Muscle of leg (tissue), 11 donors: Measurements from ENCODE around the gene HACD3. TPM values are rescaled to one million over a fixed set of nuclear protein-coding genes. Genes with fewer than 3 reads are reported as not detected.
"Not testable (repeated sequence)": the region's sequence is repeated elsewhere in the genome, so short reads cannot be mapped to it uniquely, and the experiment has no call there.

Source experiments
- DNase-seq: peaks from one replicate; pipeline ENCODE4 v3.0.0; 2013
- H3K27ac ChIP-seq: one replicate; pipeline ENCODE4 v1.5.1; 2013; ENCODE audit warnings: mild to moderate bottlenecking, low read length, control low read depth
- H3K27me3 ChIP-seq: one replicate; pipeline ENCODE4 v1.6.1; 2013; ENCODE audit warnings: low read length; ENCODE audit not compliant: control insufficient read depth, insufficient read depth
- H3K36me3 ChIP-seq: one replicate; pipeline ENCODE4 v1.6.1; 2013; ENCODE audit warnings: low read length; ENCODE audit not compliant: control insufficient read depth, insufficient read depth
- H3K4me1 ChIP-seq: one replicate; pipeline ENCODE4 v1.6.1; 2013; ENCODE audit warnings: low read length; ENCODE audit not compliant: control insufficient read depth, insufficient read depth
- H3K4me3 ChIP-seq: one replicate; pipeline ENCODE4 v1.5.1; 2013; ENCODE audit warnings: low read length, control low read depth
- H3K9me3 ChIP-seq: replicated peaks from 2 replicates; pipeline ENCODE4 v1.6.1; 2013; ENCODE audit warnings: low read depth, low read length; ENCODE audit not compliant: control insufficient read depth
- WGBS: methylation state at CpG from one replicate; pipeline ENCODE4 v1.1.5; 2013; ENCODE audit warnings: missing lambda C conversion rate; ENCODE audit not compliant: insufficient coverage; 5-methylcytosine and 5-hydroxymethylcytosine counted together
- polyA plus RNA-seq, 8 donors: library from polyadenylated mRNA; unstranded; fragments of 120-200 nt; gene quantifications; one replicate each; pipeline versions ENCODE4 v1.2.1 to v1.2.3, GENCODE V29; 2013; ENCODE audit warnings: inconsistent platforms in 1 of 8, low replicate concordance in 1 of 8; ENCODE audit not compliant: insufficient read length in 8 of 8, insufficient read depth in 1 of 8
- total RNA-seq: library from RNA; stranded (reverse); fragments of 120-200 nt; gene quantifications from one replicate; pipeline ENCODE4 v1.2.4, GENCODE V29; 2013

Gene HACD3
- total and polyA plus RNA-seq, 9 donors: 40.0 to 58.2 (median 45.3) TPM

- DNase-seq: no peak
- 88% methylated on average over 3 of the region's 3 CpGs for WGBS
- Histone ChIP-seq H3K4me1 (no peaks in the 10 kb centered on the region), H3K27ac (no peak overlapping the region), H3K36me3 (peaks cover 4% of the 10 kb centered on the region), H3K4me3 (no peak overlapping the region), H3K27me3 (no peaks in the 10 kb centered on the region), H3K9me3 (no peaks in the 10 kb centered on the region)
Measured at GRCh38 chr15:65541231-65541820, 11.1 kb downstream of the HACD3 start.

GRCh38 chr15:65547841-65548240 lies 17.6 kb downstream of the HACD3 start:
- no peaks in the 10 kb centered on the region for H3K9me3 ChIP-seq
- peaks cover 5% of the 10 kb centered on the region for H3K4me1 ChIP-seq
- no peaks in the 10 kb centered on the region for H3K27me3 ChIP-seq
- peak; percentile 17 for DNase-seq
- no peak overlapping the region for H3K4me3 ChIP-seq
- H3K36me3 ChIP-seq: no peaks in the 10 kb centered on the region
- H3K27ac ChIP-seq: no peak overlapping the region

GRCh38 chr15:65549288-65549687 lies 19.0 kb downstream of the HACD3 start:
- not testable (repeated sequence) for H3K27me3 ChIP-seq, H3K4me3 ChIP-seq, H3K4me1 ChIP-seq, H3K36me3 ChIP-seq, H3K9me3 ChIP-seq, DNase-seq, H3K27ac ChIP-seq
- whole genome bisulfite sequencing: 95% methylated on average over 3 of the region's 9 CpGs

GRCh38 chr15:65550681-65551098 lies 20.4 kb downstream of the HACD3 start:
- Histone ChIP-seq H3K9me3 (no peaks in the 10 kb centered on the region), H3K27me3 (no peaks in the 10 kb centered on the region), H3K36me3 (peaks cover 7% of the 10 kb centered on the region), H3K4me3 (no peak overlapping the region), H3K4me1 (peaks cover 5% of the 10 kb centered on the region), H3K27ac (no peak overlapping the region)
- DNase-seq: no peak
- 100% methylated on average over 1 of the region's 3 CpGs for WGBS

- no peaks in the 10 kb centered on the region for H3K9me3 ChIP-seq
- WGBS: 67% methylated on average over 1 of the region's 2 CpGs
- no peaks in the 10 kb centered on the region for H3K27me3 ChIP-seq
Measured at GRCh38 chr15:65551183-65551582, 20.9 kb downstream of the HACD3 start.

GRCh38 chr15:65552851-65553250 lies 22.6 kb downstream of the HACD3 start:
- not testable (repeated sequence) for DNase-seq, H3K4me3 ChIP-seq, H3K27me3 ChIP-seq, H3K27ac ChIP-seq, H3K4me1 ChIP-seq, H3K9me3 ChIP-seq
- WGBS: no CpG with 5 or more reads among the region's 6 CpGs
- H3K36me3 ChIP-seq: peaks cover 19% of the 10 kb centered on the region

More at GRCh38 chr15:65551183-65551582, 20.9 kb downstream of the HACD3 start:
- DNase-seq: no peak
- Histone ChIP-seq H3K4me1 (peaks cover 5% of the 10 kb centered on the region), H3K36me3 (peaks cover 11% of the 10 kb centered on the region), H3K4me3 (no peak overlapping the region), H3K27ac (no peak overlapping the region)

GRCh38 chr15:65553691-65554090 lies 23.4 kb downstream of the HACD3 start:
- H3K27ac ChIP-seq: no peak overlapping the region
- no CpG with 5 or more reads among the region's 3 CpGs for WGBS
- no peak overlapping the region for H3K4me3 ChIP-seq
- H3K4me1 ChIP-seq: peaks cover 5% of the 10 kb centered on the region
- H3K36me3 ChIP-seq: peaks cover 26% of the 10 kb centered on the region
- peak; percentile 15 for DNase-seq
- no peaks in the 10 kb centered on the region for H3K27me3 ChIP-seq
- no peaks in the 10 kb centered on the region for H3K9me3 ChIP-seq

- DNase-seq: no peak
- 100% methylated on average over 3 of the region's 7 CpGs for WGBS
- no peak overlapping the region for H3K27ac ChIP-seq
- no peaks in the 10 kb centered on the region for H3K9me3 ChIP-seq
- H3K4me1 ChIP-seq: no peaks in the 10 kb centered on the region
- peaks cover 41% of the 10 kb centered on the region for H3K36me3 ChIP-seq
- no peaks in the 10 kb centered on the region for H3K27me3 ChIP-seq
- H3K4me3 ChIP-seq: no peak overlapping the region
Measured at GRCh38 chr15:65556622-65557021, 26.4 kb downstream of the HACD3 start.

- H3K36me3 ChIP-seq: peaks cover 55% of the 10 kb centered on the region
- peak; percentile 5 for DNase-seq
- H3K27ac ChIP-seq: no peak overlapping the region
- no peak overlapping the region for H3K4me3 ChIP-seq
- no peaks in the 10 kb centered on the region for H3K4me1 ChIP-seq
- H3K27me3 ChIP-seq: no peaks in the 10 kb centered on the region
- WGBS: 93% methylated on average over 3 of the region's 5 CpGs
- H3K9me3 ChIP-seq: no peaks in the 10 kb centered on the region
Measured at GRCh38 chr15:65558336-65558735, 28.1 kb downstream of the HACD3 start.

GRCh38 chr15:65558997-65559760 lies 28.9 kb downstream of the HACD3 start:
- H3K27me3 ChIP-seq: no peaks in the 10 kb centered on the region
- no peak overlapping the region for H3K4me3 ChIP-seq
- no peak overlapping the region for H3K27ac ChIP-seq
- WGBS: no CpG with 5 or more reads among the region's 6 CpGs
- no peaks in the 10 kb centered on the region for H3K9me3 ChIP-seq
- H3K4me1 ChIP-seq: no peaks in the 10 kb centered on the region
- H3K36me3 ChIP-seq: peaks cover 56% of the 10 kb centered on the region
- DNase-seq: no peak
